HCT116 (cell line): ENCODE data around the gene PLCB2.

Source experiments
- CBX3 ChIP-seq: IDR thresholded peaks from 2 replicates; pipeline ENCODE4 v1.6.1; 2012; ENCODE audit warnings: low read depth
- EZH2 ChIP-seq: fragments of 200-600 bp; sonication (generic); IDR thresholded peaks from 2 replicates; pipeline ENCODE4 v1.6.1; 2017; ENCODE audit warnings: antibody characterized with exemption, mixed run types
- EZH2phosphoT487 ChIP-seq: fragments of 200-600 bp; IDR thresholded peaks from 2 replicates; pipeline ENCODE4 v1.6.1; 2018; ENCODE audit warnings: antibody characterized with exemption, borderline replicate concordance
- POLR2A ChIP-seq: IDR thresholded peaks from 2 replicates; pipeline ENCODE4 v1.7.0; 2011; ENCODE audit warnings: borderline replicate concordance; ENCODE audit not compliant: insufficient read depth, insufficient read length; ENCODE audit errors: extremely low read depth
- POLR2AphosphoS5 ChIP-seq: IDR thresholded peaks from 2 replicates; pipeline ENCODE4 v1.6.1; 2011; ENCODE audit warnings: mild to moderate bottlenecking, low read depth, low read length, moderate library complexity
- RAD21 ChIP-seq: IDR thresholded peaks from 2 replicates; pipeline ENCODE4 v1.6.1; 2012; ENCODE audit warnings: low read depth, mild to moderate bottlenecking
- SP1 ChIP-seq: IDR thresholded peaks from 2 replicates; pipeline ENCODE4 v1.6.1; 2012; ENCODE audit warnings: low read depth
- SRF ChIP-seq: IDR thresholded peaks from 2 replicates; pipeline ENCODE4 v1.6.1; 2012; ENCODE audit warnings: low read depth
- TF ChIP-seq, protein P1 (sequence below), 3 experiments: fragments of 200-600 bp in 1 of 3; sonication (generic) in 1 of 3; IDR thresholded peaks in 2 of 3; conservative IDR thresholded peaks in 1 of 3; 2 replicates each; pipeline ENCODE4 v1.5.1; 2012 to 2017; ENCODE audit warnings: low read depth in 2 of 3, low read length in 2 of 3, antibody characterized with exemption in 1 of 3, borderline replicate concordance in 1 of 3, control low read depth in 1 of 3, mild to moderate bottlenecking in 1 of 3, mixed read lengths in 1 of 3, mixed run types in 1 of 3, moderate library complexity in 1 of 3; ENCODE audit not compliant: insufficient read depth in 1 of 3
- TF ChIP-seq, protein P2 (sequence below): IDR thresholded peaks from 2 replicates; pipeline ENCODE4 v1.6.1; 2012
- TF ChIP-seq, protein P3 (sequence below): IDR thresholded peaks from 2 replicates; pipeline ENCODE4 v1.6.1; 2012
- TF ChIP-seq, protein P4 (sequence below): IDR thresholded peaks from 2 replicates; pipeline ENCODE4 v1.6.1; 2012; ENCODE audit warnings: low read depth

DNA sequence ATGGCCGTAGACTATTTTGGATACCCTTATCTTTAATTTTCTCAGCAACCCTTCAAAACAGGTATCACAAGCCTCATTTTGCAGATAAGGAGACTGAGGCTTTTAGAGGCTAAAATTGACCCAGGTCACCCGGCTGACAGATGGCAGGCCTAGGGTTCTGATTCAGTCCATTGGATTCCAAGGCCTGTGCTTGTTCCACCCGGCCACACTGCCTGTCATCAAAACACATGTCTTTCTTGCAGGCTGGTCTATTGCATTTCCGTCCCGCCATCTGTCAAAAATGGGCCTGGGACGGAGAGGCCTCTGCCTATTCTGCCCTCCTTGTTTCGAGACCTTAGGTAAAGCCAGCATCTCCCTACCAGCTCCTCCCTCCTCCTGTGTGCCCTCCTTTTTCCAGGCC lies 23.9 kb upstream of the PLCB2 start:
- TF ChIP-seq, protein P1, sequence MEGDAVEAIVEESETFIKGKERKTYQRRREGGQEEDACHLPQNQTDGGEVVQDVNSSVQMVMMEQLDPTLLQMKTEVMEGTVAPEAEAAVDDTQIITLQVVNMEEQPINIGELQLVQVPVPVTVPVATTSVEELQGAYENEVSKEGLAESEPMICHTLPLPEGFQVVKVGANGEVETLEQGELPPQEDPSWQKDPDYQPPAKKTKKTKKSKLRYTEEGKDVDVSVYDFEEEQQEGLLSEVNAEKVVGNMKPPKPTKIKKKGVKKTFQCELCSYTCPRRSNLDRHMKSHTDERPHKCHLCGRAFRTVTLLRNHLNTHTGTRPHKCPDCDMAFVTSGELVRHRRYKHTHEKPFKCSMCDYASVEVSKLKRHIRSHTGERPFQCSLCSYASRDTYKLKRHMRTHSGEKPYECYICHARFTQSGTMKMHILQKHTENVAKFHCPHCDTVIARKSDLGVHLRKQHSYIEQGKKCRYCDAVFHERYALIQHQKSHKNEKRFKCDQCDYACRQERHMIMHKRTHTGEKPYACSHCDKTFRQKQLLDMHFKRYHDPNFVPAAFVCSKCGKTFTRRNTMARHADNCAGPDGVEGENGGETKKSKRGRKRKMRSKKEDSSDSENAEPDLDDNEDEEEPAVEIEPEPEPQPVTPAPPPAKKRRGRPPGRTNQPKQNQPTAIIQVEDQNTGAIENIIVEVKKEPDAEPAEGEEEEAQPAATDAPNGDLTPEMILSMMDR (IDR thresholded peaks at IDR 0.05 in 2 of 3, conservative IDR thresholded peaks at IDR 0.05 in 1 of 3; ENCODE audit: borderline replicate concordance in 1 of 3, insufficient read depth in 1 of 3, low read depth in 2 of 3, low read length in 2 of 3) = no peak
- TF ChIP-seq POLR2A (no peak), CBX3 (no peak), EZH2phosphoT487 (no peak), EZH2 (no peak), SRF (no peak), POLR2AphosphoS5 (no peak), SP1 (no peak), RAD21 (no peak)
- TF ChIP-seq, protein P2, sequence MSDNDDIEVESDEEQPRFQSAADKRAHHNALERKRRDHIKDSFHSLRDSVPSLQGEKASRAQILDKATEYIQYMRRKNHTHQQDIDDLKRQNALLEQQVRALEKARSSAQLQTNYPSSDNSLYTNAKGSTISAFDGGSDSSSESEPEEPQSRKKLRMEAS = no peak
- TF ChIP-seq, protein P3, sequence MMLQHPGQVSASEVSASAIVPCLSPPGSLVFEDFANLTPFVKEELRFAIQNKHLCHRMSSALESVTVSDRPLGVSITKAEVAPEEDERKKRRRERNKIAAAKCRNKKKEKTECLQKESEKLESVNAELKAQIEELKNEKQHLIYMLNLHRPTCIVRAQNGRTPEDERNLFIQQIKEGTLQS = no peak
- TF ChIP-seq, protein P4, sequence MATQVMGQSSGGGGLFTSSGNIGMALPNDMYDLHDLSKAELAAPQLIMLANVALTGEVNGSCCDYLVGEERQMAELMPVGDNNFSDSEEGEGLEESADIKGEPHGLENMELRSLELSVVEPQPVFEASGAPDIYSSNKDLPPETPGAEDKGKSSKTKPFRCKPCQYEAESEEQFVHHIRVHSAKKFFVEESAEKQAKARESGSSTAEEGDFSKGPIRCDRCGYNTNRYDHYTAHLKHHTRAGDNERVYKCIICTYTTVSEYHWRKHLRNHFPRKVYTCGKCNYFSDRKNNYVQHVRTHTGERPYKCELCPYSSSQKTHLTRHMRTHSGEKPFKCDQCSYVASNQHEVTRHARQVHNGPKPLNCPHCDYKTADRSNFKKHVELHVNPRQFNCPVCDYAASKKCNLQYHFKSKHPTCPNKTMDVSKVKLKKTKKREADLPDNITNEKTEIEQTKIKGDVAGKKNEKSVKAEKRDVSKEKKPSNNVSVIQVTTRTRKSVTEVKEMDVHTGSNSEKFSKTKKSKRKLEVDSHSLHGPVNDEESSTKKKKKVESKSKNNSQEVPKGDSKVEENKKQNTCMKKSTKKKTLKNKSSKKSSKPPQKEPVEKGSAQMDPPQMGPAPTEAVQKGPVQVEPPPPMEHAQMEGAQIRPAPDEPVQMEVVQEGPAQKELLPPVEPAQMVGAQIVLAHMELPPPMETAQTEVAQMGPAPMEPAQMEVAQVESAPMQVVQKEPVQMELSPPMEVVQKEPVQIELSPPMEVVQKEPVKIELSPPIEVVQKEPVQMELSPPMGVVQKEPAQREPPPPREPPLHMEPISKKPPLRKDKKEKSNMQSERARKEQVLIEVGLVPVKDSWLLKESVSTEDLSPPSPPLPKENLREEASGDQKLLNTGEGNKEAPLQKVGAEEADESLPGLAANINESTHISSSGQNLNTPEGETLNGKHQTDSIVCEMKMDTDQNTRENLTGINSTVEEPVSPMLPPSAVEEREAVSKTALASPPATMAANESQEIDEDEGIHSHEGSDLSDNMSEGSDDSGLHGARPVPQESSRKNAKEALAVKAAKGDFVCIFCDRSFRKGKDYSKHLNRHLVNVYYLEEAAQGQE = no peak
